NCI-H524 (cell line): ENCODE results near the gene ETFB.

Experiments used
- DNase-seq, 2 experiments: peaks; one replicate each; lab custom pipeline; 2025; lab: John Stamatoyannopoulos, UW

The ETFB gene

DNA sequence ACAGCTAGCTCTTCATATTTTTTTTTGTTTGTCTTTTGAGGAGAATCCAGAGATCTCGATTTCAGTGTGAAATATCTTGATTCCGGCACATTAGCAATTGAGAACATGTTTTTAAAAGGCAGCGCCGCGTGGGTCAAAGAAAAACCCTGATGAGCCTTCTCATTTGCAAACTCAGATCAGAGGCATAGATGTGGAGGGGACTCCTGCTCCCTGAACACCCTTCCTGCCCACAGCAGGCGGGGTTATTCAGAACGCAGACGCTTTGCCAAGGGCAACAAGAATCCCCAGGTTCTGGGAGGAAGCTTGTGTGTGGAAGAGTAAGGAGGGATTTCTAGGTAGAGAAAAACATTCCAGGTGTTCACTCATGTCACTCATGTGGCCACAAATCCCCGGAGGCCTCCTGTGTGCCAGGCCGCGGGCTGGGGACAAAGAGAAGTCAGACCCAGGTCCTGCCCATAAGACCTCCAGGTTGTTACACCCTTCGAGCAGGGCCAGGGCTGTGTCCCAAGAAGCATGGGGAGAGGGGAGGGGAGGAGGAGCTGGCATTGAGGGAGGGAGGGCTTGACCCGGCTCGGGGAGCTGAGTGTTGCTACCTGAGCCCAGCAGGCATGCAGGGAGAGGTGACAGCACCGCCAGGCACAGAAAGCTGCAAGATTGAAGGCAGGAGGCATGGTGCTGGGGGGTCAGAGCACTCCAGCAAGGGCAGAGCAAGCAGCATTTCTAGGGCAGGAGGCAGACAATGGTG lies 70.6 kb downstream of the ETFB start:
- no peak for DNase-seq
